Measurements from ENCODE around the gene CIZ1. TPM values are rescaled to one million over a fixed set of nuclear protein-coding genes. Genes with fewer than 3 reads are reported as not detected.
"Not testable (repeated sequence)": the region's sequence is repeated elsewhere in the genome, so short reads cannot be mapped to it uniquely, and the experiment has no call there.

The CIZ1 gene
- polyA plus RNA-seq, 3 donors: 105 to 106 (median 106) TPM

DNA sequence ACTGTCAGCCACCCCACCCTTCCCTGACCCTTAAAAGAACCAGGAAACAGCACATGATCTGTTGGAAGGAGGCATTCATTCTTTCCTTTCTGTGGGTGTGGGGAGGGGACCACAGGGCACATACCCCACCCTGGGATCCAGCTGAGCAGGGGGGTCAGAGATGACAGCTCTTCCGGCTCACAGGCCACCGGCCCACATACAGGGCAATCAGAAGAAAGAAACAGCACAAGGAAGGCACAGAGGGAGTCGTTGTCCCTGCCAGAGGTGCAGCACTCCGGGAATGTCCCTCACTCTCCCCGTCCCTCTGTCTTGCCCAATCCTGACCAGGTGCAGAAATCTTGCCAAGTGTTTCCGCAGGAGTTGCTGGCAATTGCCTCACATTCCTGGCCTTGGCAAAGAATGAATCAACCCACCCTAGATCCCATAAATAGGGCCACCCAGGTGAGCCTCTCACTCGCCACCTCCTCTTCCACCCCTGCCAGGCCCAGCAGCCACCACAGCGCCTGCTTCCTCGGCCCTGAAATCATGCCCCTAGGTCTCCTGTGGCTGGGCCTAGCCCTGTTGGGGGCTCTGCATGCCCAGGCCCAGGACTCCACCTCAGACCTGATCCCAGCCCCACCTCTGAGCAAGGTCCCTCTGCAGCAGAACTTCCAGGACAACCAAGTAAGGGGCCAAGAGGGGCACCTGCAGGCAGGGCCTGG lies 42.2 kb downstream of the CIZ1 start, which contains the start of gene LCN2:
LCN2 (plus strand) TSS at position 453 of the 701 bp plus-strand sequence; CDS start at position 526, 73 bp downstream.
- DNase-seq (ENCODE audit: low read depth in 3 of 3, low spot score in 2 of 3): no peak

DNA sequence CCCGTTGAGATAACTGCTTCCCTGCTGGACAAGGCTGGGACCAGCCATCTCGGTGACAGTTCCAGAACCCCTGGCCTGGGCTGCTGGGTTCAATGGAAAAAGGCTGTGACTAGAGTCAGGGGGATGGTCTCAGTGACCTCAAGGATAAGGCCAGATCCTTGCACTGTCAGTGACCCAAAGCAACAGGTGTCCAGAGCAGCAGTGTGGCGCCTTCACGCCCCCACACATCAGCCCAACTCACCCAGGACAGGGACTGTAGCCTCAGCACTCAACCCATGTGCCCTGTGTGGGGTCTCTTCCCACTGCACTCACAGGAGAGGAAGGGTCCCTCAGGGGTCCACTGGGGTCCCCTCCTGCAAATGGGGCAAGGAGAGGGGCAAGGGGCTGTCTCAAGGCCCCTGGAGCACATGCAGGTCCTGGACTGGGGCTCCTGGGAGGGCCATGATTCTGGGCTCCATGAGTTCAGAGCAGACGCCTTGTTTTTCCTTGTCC lies 42.8 kb downstream of the CIZ1 start:
- DNase-seq (ENCODE audit: low read depth in 3 of 3, low spot score in 2 of 3): no peak

DNA sequence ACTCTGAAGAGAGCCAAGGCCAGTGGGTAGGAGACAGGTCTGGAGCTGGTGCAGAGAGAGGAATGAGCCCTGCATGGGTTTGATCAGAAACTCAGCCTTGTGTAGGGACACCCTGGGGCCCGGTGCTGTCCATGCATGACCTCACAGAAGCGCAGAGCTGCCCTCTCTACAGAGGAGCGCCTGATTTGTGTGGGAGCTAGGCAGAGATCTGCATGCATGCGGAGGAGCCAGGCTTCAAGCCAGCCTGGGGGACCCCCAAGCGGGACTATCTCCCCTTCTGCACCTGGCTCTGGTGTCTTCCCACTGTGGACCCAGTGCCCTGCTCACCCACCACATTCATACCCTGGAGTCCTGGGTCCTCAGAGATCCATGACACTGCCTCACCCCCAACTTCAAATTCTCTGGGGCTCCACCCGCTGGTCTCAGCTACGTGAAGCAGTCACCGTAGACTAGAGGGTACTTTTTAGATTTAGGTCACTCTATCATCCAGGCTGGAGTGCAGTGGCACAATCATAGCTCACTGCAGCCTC lies 44.7 kb downstream of the CIZ1 start:
- DNase-seq (ENCODE audit: low read depth in 3 of 3, low spot score in 2 of 3): no peak

GRCh38 chr9:128145951-128146351 lies 45.4 kb downstream of the CIZ1 start:
- DNase-seq (ENCODE audit: low read depth in 3 of 3, low spot score in 2 of 3): no peak

DNA sequence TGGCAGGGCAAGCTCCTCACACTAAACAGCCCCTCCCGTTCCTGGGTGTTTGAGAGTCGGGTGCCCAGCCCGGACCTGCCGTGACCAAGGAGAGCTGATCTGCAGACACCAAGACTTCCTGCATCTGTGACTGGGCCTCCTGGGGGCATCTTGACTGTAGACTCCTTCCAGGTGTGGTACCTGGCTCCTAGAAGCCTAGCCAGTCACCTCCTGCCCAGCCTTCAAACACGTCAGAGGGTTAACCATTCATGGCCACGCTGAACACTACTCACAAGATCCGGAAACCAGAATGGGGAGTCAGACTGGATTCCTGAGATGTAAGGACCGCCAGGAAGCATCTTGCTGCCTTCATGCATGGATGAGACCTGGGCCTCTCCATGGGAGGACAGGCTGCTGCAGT lies 45.8 kb downstream of the CIZ1 start:
- no peak for DNase-seq (ENCODE audit: low read depth in 3 of 3, low spot score in 2 of 3)

DNA sequence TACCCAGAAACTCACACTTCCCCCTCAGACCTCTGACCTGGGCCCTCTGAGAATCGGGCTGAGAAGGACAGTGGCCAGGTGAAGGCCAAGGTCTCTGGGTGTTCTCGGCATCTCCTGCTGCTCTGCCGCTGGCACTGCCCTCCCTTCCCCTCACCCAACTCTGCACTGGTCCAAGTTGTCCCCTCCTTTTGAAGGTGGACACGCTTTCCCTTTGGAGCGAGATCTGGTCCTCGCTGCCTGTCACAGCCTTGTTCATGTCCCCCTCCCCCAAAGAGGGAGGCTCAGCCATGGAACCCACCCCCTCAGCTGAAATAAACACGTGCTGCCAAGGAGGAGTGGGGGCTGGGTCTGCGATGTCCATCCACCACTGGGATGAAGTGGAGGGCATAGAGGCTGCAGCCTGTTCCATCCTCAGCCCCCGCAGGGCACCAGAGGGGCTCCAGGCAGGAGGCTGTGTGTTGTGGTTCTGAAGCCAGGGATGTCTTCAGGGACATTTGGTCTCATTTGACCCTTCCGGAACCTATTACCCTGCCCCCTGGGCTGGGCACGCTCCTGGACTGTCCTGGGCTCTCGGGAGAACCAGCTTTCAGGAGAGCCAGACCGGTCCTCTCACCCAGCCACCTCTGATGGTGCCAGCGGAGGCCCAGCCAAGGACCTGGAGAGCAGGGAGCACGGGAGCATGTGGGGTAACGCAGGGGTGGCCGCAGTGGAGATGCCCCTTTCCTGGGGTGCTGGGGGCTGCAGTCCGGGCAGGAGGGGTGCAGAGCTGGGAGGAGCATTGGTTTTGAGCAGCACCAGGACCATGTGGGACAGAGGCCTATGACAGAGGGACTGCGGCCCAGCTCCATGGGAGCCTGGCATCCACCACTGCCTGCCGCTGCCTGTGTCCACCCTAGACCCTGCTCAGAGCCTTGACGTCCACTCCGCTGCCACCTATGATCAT lies 46.9 kb downstream of the CIZ1 start:
- no peak for DNase-seq (ENCODE audit: low read depth in 3 of 3, low spot score in 2 of 3)

DNA sequence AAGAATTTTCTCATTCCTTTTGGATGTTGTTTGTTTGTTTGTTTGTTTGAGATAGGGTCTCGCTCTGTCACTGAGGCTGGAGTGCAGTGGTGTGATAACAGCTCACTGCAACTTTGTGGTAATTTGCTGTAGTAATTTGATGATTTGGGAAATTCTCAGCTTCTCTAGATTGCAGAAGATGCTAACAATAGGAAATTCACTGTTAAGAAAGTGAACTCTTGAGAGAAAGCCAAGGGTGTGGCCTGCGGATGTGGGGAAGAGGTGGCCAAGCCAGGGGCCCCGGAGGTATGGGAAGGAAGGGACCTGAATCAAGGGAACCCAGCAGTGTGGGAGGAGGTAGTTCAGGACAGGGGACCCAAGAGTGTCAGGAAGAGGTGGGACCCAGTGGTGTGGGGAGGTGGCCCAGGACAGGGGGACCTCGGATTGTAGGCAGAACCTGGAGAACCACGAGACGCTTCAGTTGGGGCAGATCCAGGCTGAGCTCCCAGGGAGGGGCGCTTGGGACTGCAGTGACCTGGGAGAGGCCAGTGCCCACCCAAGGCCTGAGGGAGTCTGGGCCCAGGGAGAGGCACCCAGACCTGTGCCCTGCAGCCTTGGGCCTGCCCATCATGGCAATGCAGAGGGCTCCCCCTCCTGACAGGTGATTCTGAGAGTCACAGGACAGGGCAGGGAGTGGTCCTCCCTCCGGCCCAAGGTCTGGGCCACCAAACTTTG lies 47.7 kb downstream of the CIZ1 start:
- DNase-seq (ENCODE audit: low read depth in 3 of 3, low spot score in 2 of 3): no peak

GRCh38 chr9:128142596-128142995 lies 48.8 kb downstream of the CIZ1 start:
- DNase-seq (ENCODE audit: low read depth in 3 of 3, low spot score in 2 of 3): no peak

GRCh38 chr9:128142061-128142460 lies 49.3 kb downstream of the CIZ1 start:
- DNase-seq (ENCODE audit: low read depth in 3 of 3, low spot score in 2 of 3): no peak

GRCh38 chr9:128141604-128142003 lies 49.8 kb downstream of the CIZ1 start:
- no peak for DNase-seq (ENCODE audit: low read depth in 3 of 3, low spot score in 2 of 3)

- no peak for DNase-seq (ENCODE audit: low read depth in 3 of 3, low spot score in 2 of 3)
Measured at GRCh38 chr9:128139621-128140020, 51.8 kb downstream of the CIZ1 start.

DNA sequence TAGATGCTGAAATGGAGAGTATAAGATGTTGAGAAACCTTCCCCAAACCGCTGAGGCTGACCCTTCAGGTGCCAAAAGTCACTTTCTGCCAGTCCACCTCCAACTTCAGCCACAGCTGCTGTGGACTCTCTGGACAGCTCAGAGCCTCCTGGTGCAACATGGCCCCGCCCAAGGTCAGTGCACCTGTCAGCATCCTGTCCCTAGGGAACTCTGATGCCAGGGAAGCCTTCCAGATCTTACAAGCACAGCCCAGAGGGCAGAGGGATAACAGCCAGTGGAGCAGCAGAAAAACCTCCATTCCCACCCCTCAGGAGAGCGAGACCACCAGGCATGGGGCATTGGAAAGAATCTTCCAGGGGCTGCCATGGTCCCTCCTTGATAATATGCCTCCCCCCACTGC lies 53.4 kb downstream of the CIZ1 start:
- no peak for DNase-seq (ENCODE audit: low read depth in 3 of 3, low spot score in 2 of 3)

DNA sequence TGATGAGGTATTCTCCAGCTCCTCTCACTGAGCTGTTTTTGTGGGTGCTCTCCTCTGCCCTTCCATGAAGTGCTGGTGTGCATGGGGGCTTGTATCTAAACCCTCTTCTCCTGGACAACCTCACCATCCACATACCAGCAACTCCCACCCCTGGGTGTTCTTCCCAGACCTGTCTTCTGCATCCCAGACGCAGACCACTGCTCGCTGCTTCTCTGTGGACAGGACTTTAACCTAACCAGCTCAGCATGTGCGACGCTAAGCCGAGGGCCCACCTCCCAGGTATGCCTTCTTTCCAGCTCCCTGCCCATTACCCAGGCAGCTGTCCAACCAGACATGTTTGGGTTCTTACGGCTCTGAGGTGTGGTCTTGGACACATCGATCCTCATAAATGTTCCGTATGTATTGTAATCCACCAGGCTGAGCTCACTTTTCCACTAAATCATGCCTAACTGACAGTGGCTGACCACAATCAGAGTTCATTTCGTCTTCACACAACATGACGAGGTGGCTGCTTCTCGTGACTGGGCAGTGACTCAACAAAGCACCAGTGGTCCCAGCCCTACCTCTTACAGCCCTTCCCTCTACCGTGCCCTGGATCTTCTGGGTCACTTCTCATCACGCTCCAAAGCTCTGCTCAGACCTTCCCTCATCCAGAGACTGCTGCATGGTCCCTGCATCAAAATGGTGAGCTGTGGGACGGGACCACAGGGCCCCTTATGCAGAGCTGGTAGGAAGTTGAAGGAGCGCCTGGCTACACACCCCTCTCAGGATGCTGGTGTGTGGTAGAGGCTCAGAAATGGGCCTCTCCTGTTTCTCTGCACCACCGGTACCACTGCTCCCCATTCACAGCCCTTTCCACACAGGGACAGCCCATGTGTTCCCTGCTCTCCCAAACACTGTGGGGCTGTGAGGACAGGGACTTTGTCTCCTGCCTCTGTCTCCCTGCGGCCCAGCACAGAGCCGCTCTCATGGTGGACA lies 54.3 kb downstream of the CIZ1 start:
- no peak for DNase-seq (ENCODE audit: low read depth in 3 of 3, low spot score in 2 of 3)

- not testable (repeated sequence) for DNase-seq (ENCODE audit: low read depth in 3 of 3, low spot score in 2 of 3)
Measured at GRCh38 chr9:128135561-128135960, 55.8 kb downstream of the CIZ1 start.

- not testable (repeated sequence) for DNase-seq (ENCODE audit: low read depth in 3 of 3, low spot score in 2 of 3)
Measured at GRCh38 chr9:128132139-128132538, 59.2 kb downstream of the CIZ1 start.

GRCh38 chr9:128131346-128131745 lies 60.0 kb downstream of the CIZ1 start:
- DNase-seq (ENCODE audit: low read depth in 3 of 3, low spot score in 2 of 3): not testable (repeated sequence)

DNA sequence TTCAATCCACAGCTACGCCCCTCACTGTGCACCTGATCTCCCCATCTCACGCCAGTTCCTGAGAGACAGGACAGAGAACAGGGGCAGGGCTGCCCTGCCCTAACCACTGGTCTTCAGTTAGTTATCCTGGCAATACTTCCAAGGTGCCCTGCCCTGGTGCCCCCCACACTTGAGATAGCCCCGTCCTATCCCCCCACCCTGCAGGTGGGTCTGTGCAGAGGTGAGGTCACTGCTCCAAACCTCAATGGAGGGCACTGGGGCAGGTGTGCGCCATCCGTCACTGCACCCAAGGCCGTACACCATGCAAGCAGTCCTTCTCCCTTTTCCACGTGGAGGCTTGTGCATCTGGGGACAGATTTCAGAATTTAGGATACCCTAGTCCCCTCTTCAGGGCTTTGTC lies 60.7 kb downstream of the CIZ1 start:
- DNase-seq (ENCODE audit: low read depth in 3 of 3, low spot score in 2 of 3): not testable (repeated sequence)

DNA sequence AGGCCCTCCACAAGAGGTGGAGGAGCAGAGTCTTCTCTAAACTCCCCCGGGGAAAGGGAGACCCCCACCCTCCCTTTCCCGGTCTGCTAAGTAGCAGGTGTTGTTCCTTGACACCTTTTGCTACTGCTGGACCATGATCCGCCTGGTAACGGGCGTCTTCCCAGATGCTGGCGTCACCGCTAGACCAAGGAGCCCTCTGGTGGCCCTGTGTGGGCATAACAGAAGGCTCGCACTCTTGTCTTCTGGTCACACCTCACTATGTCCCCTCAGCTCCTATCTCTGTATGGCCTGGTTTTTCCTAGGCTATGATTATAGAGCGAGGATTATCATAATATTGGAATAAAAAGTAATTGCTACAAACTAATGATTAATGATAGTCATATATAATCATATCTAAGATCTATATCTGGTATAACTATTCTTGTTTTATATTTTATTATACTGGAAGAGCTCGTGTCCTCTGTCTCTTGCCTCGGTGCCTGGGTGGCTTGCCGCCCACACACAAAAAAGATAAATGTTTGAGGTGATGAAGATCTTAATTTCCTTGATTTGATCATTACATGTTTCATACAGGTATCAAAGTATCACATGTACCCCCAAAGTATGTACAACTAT lies 61.3 kb downstream of the CIZ1 start:
- not testable (repeated sequence) for DNase-seq (ENCODE audit: low read depth in 3 of 3, low spot score in 2 of 3)

Measured in right renal cortex interstitium (tissue), 3 donors.